ENCODE data around the gene ADCY6.

Gene ADCY6

DNA sequence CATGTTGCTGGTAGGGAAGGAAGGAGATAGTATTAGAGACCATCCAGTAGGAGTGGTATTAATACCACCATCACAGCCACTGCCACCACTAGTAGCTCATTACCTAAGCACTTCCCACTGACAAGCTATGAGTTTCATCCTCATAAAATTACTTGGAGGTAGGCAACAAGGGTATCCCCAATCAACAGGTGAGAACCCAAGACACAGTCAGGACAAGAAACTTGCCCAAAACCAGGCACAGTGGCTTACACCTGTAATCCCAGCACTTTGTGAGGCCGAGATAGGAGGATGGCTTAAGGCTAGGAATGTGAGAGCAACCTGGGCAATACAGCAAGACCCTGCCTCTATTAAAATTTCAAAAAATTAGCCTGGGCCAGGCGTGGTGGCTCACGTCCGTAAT, 5.5 kb downstream of the ADCY6 start:
- no peak for DNase-seq (ENCODE audit: low read depth, low spot score)

DNA sequence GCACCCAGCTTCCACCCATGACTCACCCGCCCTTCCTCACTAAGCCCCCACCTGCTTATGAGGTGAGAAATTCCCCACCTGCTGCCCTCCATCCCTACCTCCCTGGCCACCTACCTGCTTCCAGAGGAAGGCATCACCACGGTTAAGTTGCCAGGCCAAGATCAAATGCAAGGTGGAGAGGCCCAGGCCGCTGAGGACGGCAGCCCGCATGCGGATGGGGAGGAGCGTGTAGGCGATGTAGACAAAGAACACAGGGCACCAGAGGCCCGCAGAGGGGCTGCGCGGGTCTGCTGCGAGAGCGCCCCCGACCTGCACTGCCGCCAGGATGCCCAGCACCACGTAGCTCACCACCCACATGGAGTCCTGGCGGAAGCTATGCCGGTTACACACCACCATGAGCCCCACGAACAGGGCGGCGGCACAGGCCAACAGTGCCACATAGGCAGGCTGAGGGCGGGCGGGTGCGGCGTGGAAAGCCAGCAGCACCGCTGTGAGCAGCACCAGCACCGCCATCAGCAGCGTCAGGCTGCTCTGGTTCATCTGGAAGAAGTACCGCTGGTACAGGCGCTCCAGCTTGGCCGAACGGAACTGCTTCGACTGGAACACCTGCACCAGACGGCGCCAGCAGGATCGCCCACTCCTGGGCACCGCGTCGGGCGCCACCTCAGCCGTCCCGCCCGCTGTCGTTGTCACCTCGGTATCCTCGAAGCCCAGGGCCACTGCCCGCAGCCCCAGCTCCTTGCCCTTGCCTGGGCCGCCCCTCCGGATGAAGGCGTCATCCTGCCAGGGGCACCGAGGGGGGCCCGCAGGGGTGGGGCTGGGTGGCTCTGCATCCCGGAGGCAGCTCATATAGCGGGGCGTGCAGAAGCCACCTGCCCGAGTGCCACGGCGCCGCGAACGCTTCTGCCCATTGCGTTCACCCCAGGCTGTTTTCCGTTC, 6.2 kb downstream of the ADCY6 start:
- DNase-seq (ENCODE audit: low read depth, low spot score): no peak

DNA sequence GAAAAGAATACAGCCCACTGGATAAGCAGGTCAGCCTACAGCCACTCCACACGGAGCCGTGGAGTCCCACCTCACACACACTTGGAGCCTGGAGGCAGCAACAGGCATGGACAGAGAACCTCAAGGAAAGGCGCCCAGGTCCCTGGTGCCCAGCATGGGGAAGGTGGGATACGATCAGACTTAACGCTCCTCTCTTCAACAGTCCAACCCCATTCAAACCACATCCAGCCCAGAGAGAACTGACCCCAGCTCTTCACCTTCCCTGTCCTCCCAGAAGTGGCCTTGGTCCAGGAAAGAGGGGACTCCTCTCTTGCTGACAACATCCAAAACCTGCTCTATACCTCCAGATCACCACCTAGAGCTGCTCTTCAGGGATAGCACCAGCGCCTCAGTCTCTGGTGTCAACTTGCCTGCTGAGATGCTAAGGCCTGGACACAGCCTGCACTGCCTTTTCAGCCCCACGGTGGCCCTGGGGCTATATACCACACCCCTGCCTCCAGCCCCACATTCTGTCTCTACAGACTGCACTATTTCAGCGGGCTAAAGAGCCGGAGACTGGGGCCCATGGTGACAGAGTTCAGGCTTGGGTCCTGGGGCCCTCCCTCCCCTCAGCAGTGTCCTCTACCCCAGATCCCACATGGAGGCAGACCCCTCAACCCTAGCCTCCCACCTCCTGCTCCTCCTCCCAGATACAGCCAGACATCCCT, 7.0 kb downstream of the ADCY6 start:
- no peak for DNase-seq (ENCODE audit: low read depth, low spot score)

DNA sequence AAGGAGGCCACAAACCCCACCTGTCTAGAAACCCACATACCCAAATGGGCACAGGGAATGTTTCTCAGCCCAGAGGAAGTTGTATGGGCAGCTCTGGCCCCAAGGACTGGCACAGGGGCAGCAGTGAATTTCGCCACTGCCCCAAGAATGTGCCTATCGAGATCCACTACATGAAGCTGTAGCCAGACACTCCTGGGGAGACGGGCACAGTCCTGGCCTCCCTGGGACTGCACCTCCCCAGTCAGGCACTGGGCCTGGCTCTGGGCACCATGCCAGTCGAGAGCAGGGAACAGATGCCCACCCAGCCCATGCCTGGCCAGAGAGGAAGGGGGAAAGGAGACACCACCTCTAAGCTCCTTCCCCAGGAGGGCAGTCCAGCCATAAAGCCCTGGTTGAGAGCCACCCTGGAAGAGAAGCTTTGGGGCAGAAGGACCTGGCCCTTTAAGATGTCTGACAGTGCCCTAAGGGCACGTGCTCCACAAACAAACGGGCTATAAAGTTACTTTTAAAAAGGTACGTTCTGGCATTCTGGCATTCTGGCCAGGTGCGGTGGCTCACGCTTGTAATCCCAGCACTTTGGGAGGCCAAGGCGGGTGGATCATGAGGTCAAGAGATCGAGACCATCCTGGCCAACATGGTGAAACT, 8.4 kb downstream of the ADCY6 start:
- DNase-seq (ENCODE audit: low read depth, low spot score): no peak

DNA sequence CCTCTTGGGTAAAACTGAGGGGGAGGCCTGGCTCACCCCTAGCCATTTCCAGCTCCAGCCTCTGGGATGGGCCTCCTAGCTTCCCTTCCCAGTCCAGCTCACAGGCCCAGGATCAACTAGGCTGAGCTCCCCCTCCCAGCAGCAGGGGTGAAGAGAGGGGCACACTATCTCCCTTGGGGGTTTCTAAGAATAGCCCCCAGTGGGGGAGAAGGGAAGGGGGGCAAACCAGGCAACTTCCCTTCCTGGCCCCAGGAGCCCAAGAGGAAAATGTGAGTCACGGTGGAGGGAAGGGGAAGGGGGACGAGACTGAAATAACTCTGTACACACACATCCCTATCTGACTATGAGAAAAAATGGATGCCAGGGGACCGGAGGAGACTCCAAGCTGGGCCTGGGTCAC, 9.0 kb downstream of the ADCY6 start:
- DNase-seq (ENCODE audit: low read depth, low spot score): peak; percentile 50

DNA sequence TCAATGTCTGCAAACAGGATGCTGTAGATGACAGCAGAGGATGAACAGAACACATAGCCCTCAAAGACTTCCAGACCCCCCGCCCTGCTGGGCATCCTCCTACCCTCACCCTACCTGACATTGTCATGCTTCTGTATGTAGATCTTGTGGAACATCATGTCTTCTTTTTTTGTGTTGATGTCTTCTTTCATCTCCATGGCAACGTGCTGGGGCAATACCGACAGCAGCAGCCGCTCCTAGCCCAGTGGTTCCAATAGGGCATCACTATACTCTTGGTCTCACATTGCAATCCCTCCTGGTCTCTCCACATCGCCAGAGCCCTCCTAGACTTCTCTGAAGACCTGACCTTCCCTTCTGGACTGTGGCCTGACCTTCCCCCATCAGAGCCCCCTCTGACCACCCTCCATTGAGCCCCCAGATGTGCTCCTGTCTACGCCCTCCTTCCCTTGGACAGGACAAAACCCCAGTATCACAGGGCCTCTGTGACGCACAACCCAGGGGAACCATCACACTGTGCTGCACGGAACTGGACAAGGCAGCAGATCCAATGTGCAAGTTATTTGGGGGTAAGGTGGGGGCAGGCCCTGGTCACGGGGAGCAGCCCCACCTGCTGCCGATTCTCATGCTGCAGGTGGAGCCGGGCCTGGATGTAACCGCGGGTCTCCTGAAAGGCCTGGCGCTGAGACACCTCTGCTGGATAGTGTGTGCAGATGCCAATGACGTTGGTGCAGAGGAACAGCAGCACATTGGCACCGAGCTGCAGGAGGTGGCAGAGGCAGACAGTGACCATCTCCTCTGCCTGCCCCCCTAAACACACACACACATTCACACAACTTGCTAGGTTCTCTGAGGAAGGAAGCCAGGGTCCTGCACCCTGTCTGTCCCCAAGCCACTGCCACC, 11.1 kb downstream of the ADCY6 start:
- DNase-seq (ENCODE audit: low read depth, low spot score): no peak

DNA sequence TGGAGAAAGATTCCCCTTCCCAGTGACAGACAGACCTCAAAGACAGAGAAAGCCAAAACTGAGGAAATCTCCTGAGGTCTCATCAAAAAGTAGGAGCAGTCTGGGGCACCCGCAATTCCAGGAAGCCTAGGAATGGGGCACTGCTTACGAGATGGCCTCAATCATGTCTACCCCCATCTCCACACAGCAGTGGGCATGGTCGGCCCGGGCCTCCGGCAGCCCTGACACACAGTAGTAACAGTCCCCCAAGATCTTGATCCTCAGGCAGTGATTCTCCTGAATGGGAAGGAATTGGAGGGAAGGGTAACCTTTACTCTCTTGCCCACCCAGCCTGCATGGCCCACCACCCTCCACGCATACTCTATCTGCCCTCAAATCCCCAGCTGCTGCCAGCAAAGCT, 11.9 kb downstream of the ADCY6 start:
- DNase-seq (ENCODE audit: low read depth, low spot score): no peak

DNA sequence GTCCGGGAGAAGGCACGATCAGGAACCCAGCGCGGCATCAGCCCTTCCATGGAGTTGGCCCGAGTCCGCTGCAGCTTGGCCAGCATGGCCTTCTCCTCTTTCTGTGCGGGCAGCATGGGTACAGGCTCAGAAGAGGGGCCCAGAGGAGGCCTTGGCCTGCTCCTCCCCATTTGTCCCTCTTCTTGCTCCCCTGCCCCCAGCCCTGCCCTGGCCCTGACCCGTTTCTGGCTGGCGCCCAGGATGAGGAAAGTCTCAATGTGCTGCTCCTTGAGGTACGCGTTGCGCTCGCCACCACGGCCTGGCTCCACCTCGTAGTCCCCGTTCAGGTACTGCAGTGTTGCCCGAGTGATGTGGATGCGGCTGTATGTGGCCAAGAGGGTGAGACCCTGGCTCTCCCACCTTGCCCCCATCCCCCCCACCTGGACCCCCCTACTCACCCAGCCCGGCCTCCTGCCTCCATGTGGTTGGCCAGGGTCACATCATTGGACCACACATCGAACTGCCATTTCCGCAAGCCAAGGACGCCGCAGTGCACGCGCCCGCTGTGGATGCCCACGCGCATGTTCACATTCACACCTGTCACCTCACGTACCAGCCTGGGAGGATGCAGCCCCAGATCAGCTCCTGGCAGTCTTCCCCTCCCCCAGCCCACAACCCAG, 12.8 kb downstream of the ADCY6 start:
- no peak for DNase-seq (ENCODE audit: low read depth, low spot score)

DNA sequence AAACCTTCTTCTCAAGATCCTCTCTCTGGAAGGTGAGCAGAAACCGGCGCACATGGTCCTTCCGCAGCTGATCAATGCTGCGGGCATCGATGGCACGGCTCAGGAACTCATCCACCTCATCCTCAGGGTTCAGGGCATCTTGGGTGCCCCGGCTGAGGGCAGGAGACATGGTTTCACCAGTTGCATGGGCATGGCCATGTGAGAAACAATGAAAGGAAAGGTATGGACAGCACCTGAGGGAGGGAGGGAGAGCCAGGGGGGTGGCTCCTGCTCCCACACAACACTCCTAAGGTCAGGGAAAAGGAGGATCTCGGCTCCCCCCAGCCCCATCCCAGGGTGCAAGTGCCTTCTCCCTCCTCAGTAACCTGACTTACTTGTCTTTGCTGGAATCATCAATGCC, 13.6 kb downstream of the ADCY6 start:
- no peak for DNase-seq (ENCODE audit: low read depth, low spot score)

DNA sequence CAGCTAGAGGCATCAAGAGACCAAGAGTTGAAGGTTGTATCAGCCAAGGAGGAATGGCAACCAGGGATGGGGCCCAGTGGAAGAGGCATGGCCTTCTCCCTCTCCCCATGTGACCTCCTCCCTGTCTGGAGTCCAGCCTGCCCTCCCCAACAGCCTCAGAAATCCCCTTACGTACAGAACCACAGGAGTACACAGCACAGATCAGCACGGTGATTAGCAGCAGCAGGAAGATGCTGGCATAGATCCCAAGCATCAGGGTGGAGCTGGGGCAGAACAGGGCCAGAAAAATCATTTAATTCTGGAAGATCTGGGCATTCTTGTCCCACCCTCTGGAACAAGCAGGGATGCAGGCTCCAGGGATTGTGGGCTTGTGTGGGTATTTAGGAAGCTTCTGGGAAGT, 14.4 kb downstream of the ADCY6 start:
- DNase-seq (ENCODE audit: low read depth, low spot score): no peak

DNA sequence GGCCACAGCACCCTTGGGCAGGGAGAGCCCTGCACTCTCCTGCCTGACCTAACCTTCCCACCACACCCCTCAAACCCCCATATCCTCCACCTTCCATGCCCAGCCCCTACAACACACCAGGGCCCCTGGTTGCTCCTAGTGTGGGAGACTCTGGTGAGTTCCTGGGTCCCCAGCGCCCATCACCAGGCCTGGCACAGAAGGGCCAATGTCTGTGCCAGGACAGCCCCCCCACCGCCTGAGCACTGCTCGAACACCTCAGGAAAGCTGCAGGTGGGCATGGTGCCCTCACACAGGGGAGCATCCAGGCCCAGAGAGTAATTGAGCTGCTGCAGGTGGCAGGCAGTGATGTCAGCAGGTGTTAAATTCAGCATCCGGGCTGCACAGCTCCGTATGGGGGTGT, 15.2 kb downstream of the ADCY6 start:
- DNase-seq (ENCODE audit: low read depth, low spot score): no peak

DNA sequence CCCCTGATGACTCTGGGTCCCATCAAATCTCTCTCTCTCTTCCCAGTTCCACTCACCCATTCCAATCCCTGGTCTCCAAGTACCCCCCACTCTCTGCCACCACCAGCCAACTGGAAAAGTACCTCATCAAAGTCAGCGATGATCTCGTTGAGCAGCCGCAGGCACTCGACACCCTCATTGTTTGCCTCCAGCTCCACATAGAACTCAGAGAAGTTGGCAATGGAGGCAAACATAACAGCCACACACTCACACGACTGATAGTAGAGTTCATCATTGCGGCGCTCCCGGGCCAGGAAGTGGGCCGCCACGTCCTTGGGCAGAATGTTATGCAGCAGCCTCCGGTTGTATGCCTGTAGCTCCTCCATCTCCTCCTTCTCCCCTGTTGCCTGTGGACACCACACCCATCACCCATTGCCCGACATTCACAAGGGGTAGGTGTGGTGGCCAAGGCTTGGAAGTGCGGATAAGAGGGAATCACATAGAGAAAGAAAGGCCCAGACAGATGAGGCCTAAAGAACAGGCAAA, 17.2 kb downstream of the ADCY6 start:
- DNase-seq (ENCODE audit: low read depth, low spot score): no peak

DNA sequence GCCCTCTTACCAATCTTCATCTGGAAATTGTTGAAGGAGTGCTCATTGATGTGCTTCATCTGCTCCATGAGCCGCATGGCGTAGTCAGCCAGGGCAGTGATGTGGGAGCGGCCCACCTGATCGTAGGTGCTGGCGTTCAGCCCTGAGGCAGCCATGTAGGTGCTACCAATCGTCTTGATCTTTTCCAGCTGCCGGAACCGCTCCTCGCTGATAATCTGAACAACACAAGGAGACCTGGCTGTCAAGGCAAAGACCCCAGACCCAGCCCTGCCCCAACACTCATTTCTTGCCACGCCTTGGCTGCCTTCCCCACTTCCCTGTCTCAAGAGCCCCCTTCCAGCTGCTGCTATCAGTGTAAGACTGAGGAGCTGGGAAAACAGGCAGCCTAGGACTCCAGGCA, 18.1 kb downstream of the ADCY6 start:
- no peak for DNase-seq (ENCODE audit: low read depth, low spot score)

DNA sequence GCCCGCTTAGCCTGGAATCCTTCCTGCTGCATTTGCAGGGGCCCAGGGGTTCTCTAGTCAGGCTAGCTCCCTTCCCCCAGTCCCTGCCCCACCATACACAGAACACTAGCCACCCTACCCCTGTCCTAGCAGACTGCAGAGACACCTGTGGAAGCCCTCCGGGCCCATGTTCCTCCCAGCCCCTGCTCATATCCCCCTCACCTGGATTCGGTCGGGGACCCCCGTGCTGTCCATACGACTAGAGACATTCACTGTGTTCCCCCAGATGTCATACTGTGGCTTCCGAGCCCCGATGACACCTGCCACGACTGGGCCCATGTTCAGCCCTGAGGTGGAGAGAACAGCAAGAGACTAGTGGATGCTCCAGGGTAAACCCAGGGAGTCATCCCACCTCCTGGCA, 20.2 kb downstream of the ADCY6 start:
- no peak for DNase-seq (ENCODE audit: low read depth, low spot score)

DNA sequence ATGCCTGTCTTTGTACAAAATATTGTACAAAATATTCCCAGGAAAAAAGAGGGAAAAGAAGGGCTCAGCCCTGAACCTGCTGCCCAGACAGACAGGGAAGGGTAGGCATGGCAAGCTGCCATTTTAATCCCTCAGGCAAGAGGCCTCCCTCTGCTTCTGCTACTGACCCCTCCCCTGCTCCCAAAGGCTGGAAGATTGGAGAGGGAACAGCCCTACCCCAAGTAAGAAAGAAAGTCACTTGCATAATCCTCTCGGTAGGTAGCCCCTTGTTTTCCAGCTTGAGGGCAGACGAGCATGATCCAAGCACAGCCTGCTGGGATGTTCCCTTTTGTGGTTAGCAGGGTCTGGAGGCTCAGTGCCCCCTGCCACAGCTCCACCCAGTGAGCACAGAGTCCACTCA, 20.7 kb downstream of the ADCY6 start:
- no peak for DNase-seq (ENCODE audit: low read depth, low spot score)

DNA sequence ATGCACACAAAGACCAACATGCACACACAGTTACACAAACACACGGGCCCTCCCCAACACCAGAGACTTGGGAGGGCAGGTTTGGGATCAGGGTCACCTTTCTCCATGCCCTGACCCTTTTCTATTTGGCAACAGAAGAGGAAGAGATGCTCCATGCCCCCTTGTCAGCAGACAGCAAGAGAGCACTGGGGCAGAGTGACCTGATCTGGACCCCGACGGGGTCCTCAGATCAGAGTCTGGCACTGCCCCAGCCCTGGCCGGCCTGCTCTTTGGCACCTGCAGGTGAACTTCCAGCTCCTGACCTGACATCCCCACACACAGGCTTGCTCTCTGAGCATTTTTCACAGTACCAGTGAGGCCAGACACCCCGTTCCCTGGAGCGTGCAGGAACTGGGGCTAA, 21.4 kb downstream of the ADCY6 start:
- no peak for DNase-seq (ENCODE audit: low read depth, low spot score)

DNA sequence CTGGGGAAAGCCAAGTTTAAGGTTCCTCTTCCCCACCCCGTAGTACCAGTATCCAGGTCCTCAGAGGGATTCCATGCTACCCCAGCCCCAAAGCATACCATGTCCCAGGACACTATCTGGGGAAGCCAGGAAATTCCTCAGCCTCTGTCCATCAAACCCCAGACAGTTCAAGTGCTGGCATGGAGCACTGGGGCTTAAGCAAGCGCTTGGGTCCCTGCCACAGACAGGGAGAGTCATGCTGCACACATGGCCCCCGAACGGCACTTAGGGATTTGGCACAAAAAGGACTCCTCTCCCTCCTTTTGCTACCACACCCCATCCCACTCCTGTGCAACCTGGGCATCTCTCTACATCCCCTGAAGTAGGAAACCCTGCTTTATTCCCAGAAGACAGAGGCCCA, 21.8 kb downstream of the ADCY6 start:
- DNase-seq (ENCODE audit: low read depth, low spot score): no peak

DNA sequence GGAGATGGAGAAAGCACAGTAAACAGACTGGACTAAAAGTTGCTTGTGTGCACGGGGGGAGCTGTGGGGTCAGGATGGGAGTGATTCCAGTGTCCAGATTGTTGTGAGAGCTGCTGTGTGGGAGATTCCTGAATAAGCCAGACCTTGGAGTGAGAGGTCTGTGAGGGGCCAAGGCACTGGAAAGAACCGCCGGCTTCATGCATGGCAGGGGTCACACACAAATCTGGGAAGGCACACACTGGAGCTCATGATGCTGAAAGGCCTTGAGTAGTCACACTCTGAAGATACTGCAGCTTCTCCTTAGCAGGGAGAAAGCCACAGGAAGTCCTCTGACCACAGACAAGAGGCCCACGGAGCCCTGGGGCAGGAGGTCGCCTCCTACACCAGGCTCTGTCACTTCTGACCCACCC, 23.1 kb downstream of the ADCY6 start:
- no peak for DNase-seq (ENCODE audit: low read depth, low spot score)

DNA sequence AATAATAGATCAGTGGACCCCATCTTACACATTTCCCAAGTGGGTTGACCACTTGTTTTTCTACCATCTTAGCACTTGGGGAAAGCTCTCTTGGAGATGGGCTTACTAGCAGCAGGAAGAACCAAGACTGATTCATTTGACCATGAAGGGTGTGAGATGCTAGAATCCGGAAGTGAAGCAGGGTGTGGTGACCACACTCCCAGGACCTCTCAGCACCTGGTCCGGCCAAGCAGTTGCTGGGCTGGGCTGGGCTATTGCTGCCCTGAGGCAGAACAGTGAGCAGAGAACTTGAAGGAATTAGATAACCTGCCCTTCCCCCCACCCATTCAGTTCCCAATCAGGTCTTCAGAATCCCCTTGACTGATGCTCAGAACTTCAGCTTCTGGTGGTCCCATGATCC, 24.4 kb downstream of the ADCY6 start:
- DNase-seq (ENCODE audit: low read depth, low spot score): no peak

DNA sequence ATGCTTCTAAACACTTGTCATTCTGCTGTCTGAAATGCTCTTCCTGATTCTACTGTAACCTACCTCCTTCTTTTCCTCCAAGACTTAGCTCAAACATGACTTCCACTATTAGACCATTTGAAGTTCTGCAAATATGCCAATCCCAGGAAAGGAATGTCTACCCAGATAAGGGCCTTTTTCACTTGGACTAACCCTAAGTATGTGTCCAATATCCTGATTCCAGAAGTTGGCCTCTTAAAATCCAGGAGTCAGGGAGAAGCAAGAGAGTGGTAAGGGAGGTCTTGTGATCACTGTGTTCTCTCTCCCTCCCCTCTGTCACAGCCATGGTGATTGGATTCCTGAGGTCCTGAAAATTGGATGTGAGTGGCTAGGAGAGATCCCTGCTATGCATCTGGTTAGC, 30.2 kb downstream of the ADCY6 start:
- DNase-seq (ENCODE audit: low read depth, low spot score): no peak

DNA sequence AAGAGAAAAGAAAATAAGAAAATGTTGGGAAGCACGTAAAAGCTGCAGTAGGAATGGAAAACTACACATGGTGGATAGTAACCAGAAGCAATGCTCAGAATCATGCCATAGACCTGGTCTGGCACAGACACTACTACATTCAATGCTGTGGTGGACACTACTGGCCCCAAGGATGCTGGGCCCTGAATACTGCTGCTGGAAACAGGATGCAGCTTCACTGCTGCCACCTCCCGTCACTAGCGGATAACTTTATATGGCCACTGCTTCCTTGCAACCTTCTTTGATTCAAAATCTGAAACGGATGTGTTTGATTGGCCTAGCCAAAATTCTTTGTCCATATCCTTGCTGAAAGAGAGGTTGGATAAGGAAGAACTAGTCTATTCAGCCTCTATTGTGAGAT, 30.7 kb downstream of the ADCY6 start:
- no peak for DNase-seq (ENCODE audit: low read depth, low spot score)

Measured in smooth muscle cell of the brain vasculature (primary cell).